Endothelial cell of umbilical vein (primary cell): ENCODE measurements around the gene PKDCC. TPM values are rescaled to one million over a fixed set of nuclear protein-coding genes. Genes with fewer than 3 reads are reported as not detected.

Experiments used
- BruUV-seq: library from RNA; stranded (reverse); fragments of 400-500 nt; replicated peaks from 2 replicates; lab custom pipeline; 2021; lab: Mats Ljungman, UMichigan
- CTCF ChIA-PET: fragments of 300-600, 350-600 bp; sonication (Branson Sonifier 250); formaldehyde crosslinking; loops from one replicate; lab custom pipeline; 2021; ENCODE audit warnings: antibody characterized with exemption, inconsistent platforms; lab: Charles Lee
- POLR2A ChIA-PET: fragments of 300-600, 350-600 bp; sonication (Branson Sonifier 250); formaldehyde crosslinking; loops from one replicate; lab custom pipeline; 2021; ENCODE audit warnings: antibody characterized with exemption, inconsistent platforms; lab: Charles Lee
- DNase-seq: peaks from one replicate; pipeline ENCODE4 v3.0.0-alpha.2; 2011; ENCODE audit warnings: low read depth, low spot score
- FAIRE-seq: peaks from 2 replicates; lab custom pipeline; 2011; peaks lifted over from hg19 to GRCh38; lab: Jason Lieb, UNC
- H2AFZ ChIP-seq: 2 replicates; pipeline ENCODE4 v1.6.0; 2012; ENCODE audit warnings: low read depth, low read length, control low read depth, inconsistent platforms
- H3K27ac ChIP-seq: 2 replicates; pipeline ENCODE4 v1.5.1; 2011; ENCODE audit warnings: low read depth, mild to moderate bottlenecking, control low read depth, low read length, moderate library complexity; ENCODE audit not compliant: insufficient read depth
- H3K27me3 ChIP-seq, 2 experiments: 2 replicates each; pipeline versions ENCODE4 v1.6.0 to v1.6.1; 2011; ENCODE audit warnings: low read length in 2 of 2, mixed read lengths in 1 of 2; ENCODE audit not compliant: control insufficient read depth in 2 of 2, insufficient read depth in 2 of 2
- H3K36me3 ChIP-seq, 2 experiments: 2 replicates in 1 of 2; 3 replicates in 1 of 2; pipeline ENCODE4 v1.5.1; 2011; ENCODE audit warnings: low read length in 2 of 2, mild to moderate bottlenecking in 1 of 2, moderate library complexity in 1 of 2; ENCODE audit not compliant: control insufficient read depth in 2 of 2, insufficient read depth in 2 of 2; ENCODE audit errors: extremely low read depth in 1 of 2
- H3K4me1 ChIP-seq: 3 replicates; pipeline ENCODE4 v1.5.1; 2011; ENCODE audit warnings: mild to moderate bottlenecking, low read length; ENCODE audit not compliant: control insufficient read depth, insufficient read depth; ENCODE audit errors: extremely low read depth
- H3K4me2 ChIP-seq: 2 replicates; pipeline ENCODE4 v1.6.1; 2011; ENCODE audit warnings: low read length, control low read depth, mixed read lengths; ENCODE audit not compliant: insufficient read depth
- H3K4me3 ChIP-seq, 3 experiments: fragments of 200-600 bp in 1 of 3; sonication (generic), shearing (Covaris generic) in 1 of 3; replicated peaks in 1 of 3; 2 replicates each; pipeline ENCODE4 v1.5.1; 2011 to 2016; ENCODE audit warnings: control low read depth in 3 of 3, low read length in 3 of 3, mild to moderate bottlenecking in 2 of 3, inconsistent platforms in 1 of 3, low read depth in 1 of 3, moderate library complexity in 1 of 3; ENCODE audit not compliant: insufficient read depth in 1 of 3
- H3K79me2 ChIP-seq: 2 replicates; pipeline ENCODE4 v1.6.0; 2012; ENCODE audit warnings: low read length, inconsistent platforms; ENCODE audit not compliant: control insufficient read depth, insufficient read depth
- H3K9ac ChIP-seq: replicated peaks from 2 replicates; pipeline ENCODE3; 2011; ENCODE audit warnings: low read length, control low read depth; ENCODE audit not compliant: insufficient read depth; ENCODE audit errors: extremely low read depth
- H3K9me1 ChIP-seq: replicated peaks from 3 replicates; pipeline ENCODE4 v1.6.0; 2011; ENCODE audit warnings: mild to moderate bottlenecking, low read length; ENCODE audit not compliant: control insufficient read depth, insufficient read depth; ENCODE audit errors: extremely low read depth
- H3K9me3 ChIP-seq: replicated peaks from 2 replicates; pipeline ENCODE4 v1.5.1; 2012; ENCODE audit warnings: low read length, inconsistent platforms; ENCODE audit not compliant: control insufficient read depth, insufficient read depth
- H4K20me1 ChIP-seq: replicated peaks from 2 replicates; pipeline ENCODE3; 2011; ENCODE audit warnings: mild to moderate bottlenecking, low read length; ENCODE audit not compliant: control insufficient read depth, insufficient read depth; ENCODE audit errors: extremely low read depth
- EZH2 ChIP-seq: IDR thresholded peaks from 2 replicates; pipeline ENCODE4 v1.6.1; 2012; ENCODE audit warnings: borderline replicate concordance, low read depth, mild to moderate bottlenecking, moderate library complexity, low read length, inconsistent platforms; ENCODE audit not compliant: severe bottlenecking
- FOS ChIP-seq: IDR thresholded peaks from 2 replicates; pipeline ENCODE4 v1.6.1; 2011; ENCODE audit warnings: mild to moderate bottlenecking, low read length, moderate library complexity, borderline replicate concordance; ENCODE audit not compliant: insufficient read depth
- GATA2 ChIP-seq: IDR thresholded peaks from 2 replicates; pipeline ENCODE4 v1.7.0; 2011; ENCODE audit warnings: low read depth, mild to moderate bottlenecking, moderate library complexity, mixed read lengths, low read length; ENCODE audit not compliant: insufficient read length, insufficient read depth
- JUN ChIP-seq: IDR thresholded peaks from 2 replicates; pipeline ENCODE4 v1.6.1; 2011; ENCODE audit warnings: borderline replicate concordance, low read depth; ENCODE audit not compliant: insufficient read length, insufficient read depth
- POLR2A ChIP-seq: IDR thresholded peaks from 2 replicates; pipeline ENCODE4 v1.6.1; 2012; ENCODE audit warnings: low read depth, mild to moderate bottlenecking, control low read depth, low read length
- POLR2AphosphoS5 ChIP-seq: IDR thresholded peaks from 2 replicates; pipeline ENCODE4 v1.6.1; 2012; ENCODE audit warnings: low read depth, mild to moderate bottlenecking, control low read depth, low read length, moderate library complexity; ENCODE audit not compliant: insufficient read depth
- dilution Hi-C: fragments of 300-500 bp; cut with MboI; formaldehyde crosslinking; loops from one replicate; pipeline ENCODE4 v1.15.0; 2019; ENCODE audit warnings: low sequenced_read_pairs; ENCODE audit not compliant: extremely low pct_ligation_motif_present
- intact Hi-C: fragments of 100-400 bp; cut with micrococcal nuclease; formaldehyde crosslinking; loops from one replicate; pipeline ENCODE4 v1.10.0; 2022
- polyA plus RNA-seq, 4 experiments: library from polyadenylated mRNA; depleted of rRNA in 3 of 4; stranded (reverse) in 3 of 4; unstranded in 1 of 4; fragments of >200 nt; gene quantifications; 2 replicates each; pipeline versions ENCODE4 v1.2.1 to v1.2.3, GENCODE V29; 2011 to 2012; ENCODE audit warnings: missing spikeins in 1 of 4
- total RNA-seq: library from RNA; stranded (reverse); gene quantifications from 2 replicates; pipeline ENCODE4 v1.2.3, GENCODE V29; 2021
- TF ChIP-seq, protein P1 (sequence below): IDR thresholded peaks from 2 replicates; pipeline ENCODE4 v1.6.1; 2011; ENCODE audit not compliant: insufficient read depth, insufficient read length
- TF ChIP-seq, protein P2 (sequence below), 2 donors: IDR thresholded peaks; 1 replicate in 1 of 2; 2 replicates in 1 of 2; pipeline ENCODE4 v1.5.1; 2011; ENCODE audit warnings: low read length in 2 of 2, mild to moderate bottlenecking in 2 of 2, moderate library complexity in 2 of 2, control low read depth in 1 of 2, inconsistent platforms in 1 of 2, low read depth in 1 of 2; ENCODE audit not compliant: insufficient read depth in 1 of 2; ENCODE audit errors: extremely low read depth in 1 of 2

The PKDCC gene
- total and polyA plus RNA-seq, 2 donors (not counting 3 experiments of a cell fraction or from before 2014, with no cell fraction given), result 3.0 to 5.9 TPM

DNA sequence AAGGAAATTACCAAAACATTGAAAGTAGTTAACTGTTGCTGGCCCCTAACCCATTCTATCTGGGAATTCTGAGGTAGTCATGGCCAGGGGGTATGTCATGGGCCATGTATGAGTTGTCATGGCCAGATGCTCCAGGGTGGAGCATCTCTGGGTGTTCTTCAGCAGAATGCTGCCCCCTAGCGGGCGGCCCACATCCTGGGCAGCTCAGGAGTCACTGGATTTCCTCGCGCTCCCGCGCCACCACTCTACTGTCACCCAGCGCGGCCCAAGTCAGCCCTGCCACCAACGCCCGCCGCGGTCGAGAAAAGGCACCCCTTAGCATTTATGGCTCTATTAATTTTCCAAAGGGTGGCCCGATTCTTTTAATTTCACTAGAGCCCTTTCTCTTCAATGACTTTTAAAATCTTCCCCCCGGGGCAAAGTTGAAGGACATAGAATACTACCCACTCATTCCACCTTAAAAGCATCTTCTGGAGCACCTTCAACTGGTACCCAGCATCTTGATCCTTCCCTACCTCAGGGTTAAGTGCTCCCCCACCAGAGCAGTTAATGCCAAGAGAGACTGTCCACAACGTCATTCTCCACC, 41.6 kb downstream of the PKDCC start:
- H2AFZ ChIP-seq, result no peak overlapping the region

DNA sequence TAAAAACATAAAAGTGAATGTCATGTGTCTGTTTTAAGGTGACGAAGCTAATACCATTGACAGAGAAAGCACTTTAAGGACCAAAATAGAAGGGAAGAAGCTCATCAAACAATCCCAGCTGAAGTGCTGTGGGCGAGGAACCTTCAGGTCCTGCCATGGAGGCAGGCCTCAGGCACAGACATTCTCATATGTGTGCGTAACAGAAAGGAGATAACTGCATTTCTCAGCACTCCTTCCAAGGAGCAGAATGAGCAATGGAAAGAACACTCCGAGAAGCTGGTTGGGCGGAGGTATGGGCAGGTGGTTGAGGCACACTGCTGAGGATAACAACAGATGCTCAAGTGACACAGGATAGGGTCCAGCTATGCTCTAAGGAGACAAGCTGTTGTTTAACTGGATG, 42.4 kb downstream of the PKDCC start:
- dilution Hi-C loops, result loop anchor here (25.0 kb wide), 1 partner anchor 228 kb away; no protein-coding TSS in a partner anchor
- no peak for DNase-seq
- H3K9me1 ChIP-seq, result no peaks in the 10 kb centered on the region
- H2AFZ ChIP-seq, result no peak overlapping the region
- intact Hi-C loops, result no loop called here
- ChIA-PET CTCF (interaction anchor here (1.3 to 13.8 kb wide), 7 partner anchors 8 to 238 kb away, joined by 3 to 625 read pairs (median 9); no protein-coding TSS in a partner anchor), POLR2A (no interaction called here)
- no peaks in the 10 kb centered on the region for H4K20me1 ChIP-seq
- no TSS peak for BruUV-seq
- H3K4me1 ChIP-seq, result peaks cover 10% of the 10 kb centered on the region
- H3K4me3 ChIP-seq, result no peak overlapping the region
- H3K27me3 ChIP-seq, result no peaks in the 10 kb centered on the region
- no peak for TF ChIP-seq POLR2AphosphoS5
- TF ChIP-seq FOS, result no peak
- TF ChIP-seq EZH2, result no peak
- no peak for TF ChIP-seq GATA2
- TF ChIP-seq, protein P1, sequence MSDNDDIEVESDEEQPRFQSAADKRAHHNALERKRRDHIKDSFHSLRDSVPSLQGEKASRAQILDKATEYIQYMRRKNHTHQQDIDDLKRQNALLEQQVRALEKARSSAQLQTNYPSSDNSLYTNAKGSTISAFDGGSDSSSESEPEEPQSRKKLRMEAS, result no peak
- TF ChIP-seq JUN, result no peak
- TF ChIP-seq POLR2A, result no peak
- no peak overlapping the region for H3K27ac ChIP-seq
- H3K79me2 ChIP-seq, result no peaks in the 10 kb centered on the region
- FAIRE-seq, result no peak
- no peaks in the 10 kb centered on the region for H3K9me3 ChIP-seq
- H3K9ac ChIP-seq, result no peak overlapping the region
- H3K4me2 ChIP-seq, result no peak overlapping the region
- no peaks in the 10 kb centered on the region for H3K36me3 ChIP-seq

More for the DNA sequence above, 41.6 kb downstream of the PKDCC start:
- no peaks in the 10 kb centered on the region for H3K79me2 ChIP-seq
- no peaks in the 10 kb centered on the region for H3K9me3 ChIP-seq
- H3K27me3 ChIP-seq, result no peaks in the 10 kb centered on the region
- H4K20me1 ChIP-seq, result no peaks in the 10 kb centered on the region
- CTCF ChIA-PET, result interaction anchor here (0.9 to 13.8 kb wide), 10 partner anchors 42 to 248 kb away, joined by 3 to 625 read pairs (median 6); partner anchors contain the start of gene PKDCC
- H3K36me3 ChIP-seq, result no peaks in the 10 kb centered on the region
- no TSS peak for BruUV-seq
- peaks cover 10% of the 10 kb centered on the region for H3K4me1 ChIP-seq
- no peaks in the 10 kb centered on the region for H3K9me1 ChIP-seq
- no peak for TF ChIP-seq FOS
- TF ChIP-seq, protein P2, sequence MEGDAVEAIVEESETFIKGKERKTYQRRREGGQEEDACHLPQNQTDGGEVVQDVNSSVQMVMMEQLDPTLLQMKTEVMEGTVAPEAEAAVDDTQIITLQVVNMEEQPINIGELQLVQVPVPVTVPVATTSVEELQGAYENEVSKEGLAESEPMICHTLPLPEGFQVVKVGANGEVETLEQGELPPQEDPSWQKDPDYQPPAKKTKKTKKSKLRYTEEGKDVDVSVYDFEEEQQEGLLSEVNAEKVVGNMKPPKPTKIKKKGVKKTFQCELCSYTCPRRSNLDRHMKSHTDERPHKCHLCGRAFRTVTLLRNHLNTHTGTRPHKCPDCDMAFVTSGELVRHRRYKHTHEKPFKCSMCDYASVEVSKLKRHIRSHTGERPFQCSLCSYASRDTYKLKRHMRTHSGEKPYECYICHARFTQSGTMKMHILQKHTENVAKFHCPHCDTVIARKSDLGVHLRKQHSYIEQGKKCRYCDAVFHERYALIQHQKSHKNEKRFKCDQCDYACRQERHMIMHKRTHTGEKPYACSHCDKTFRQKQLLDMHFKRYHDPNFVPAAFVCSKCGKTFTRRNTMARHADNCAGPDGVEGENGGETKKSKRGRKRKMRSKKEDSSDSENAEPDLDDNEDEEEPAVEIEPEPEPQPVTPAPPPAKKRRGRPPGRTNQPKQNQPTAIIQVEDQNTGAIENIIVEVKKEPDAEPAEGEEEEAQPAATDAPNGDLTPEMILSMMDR (IDR thresholded peaks at IDR 0.05; ENCODE audit: extremely low read depth in 1 of 2, insufficient read depth in 1 of 2, low read depth in 1 of 2, low read length in 2 of 2), result peak; percentile 75 to 80
- H3K27ac ChIP-seq, result no peak overlapping the region
- POLR2A ChIA-PET, result interaction anchor here (0.6 kb wide), 1 partner anchor 119 kb away, joined by 3 read pairs; no protein-coding TSS in a partner anchor
- no peak overlapping the region for H3K4me3 ChIP-seq
- DNase-seq (peak; percentile 32), FAIRE-seq (peak; percentile 62)
- dilution Hi-C loops, result loop anchor here (25.0 kb wide), 1 partner anchor 227 kb away; no protein-coding TSS in a partner anchor
- no peak overlapping the region for H3K9ac ChIP-seq
- no peak overlapping the region for H3K4me2 ChIP-seq
- intact Hi-C loops, result loop anchor here (5.0 kb wide), 1 partner anchor 122 kb away; no protein-coding TSS in a partner anchor
